ENCODE data around the gene CPED1. TPM values are rescaled to one million over a fixed set of nuclear protein-coding genes. Genes with fewer than 3 reads are reported as not detected.
"Not testable (repeated sequence)": the region's sequence is repeated elsewhere in the genome, so short reads cannot be mapped to it uniquely, and the experiment has no call there.

CPED1 gene
- total RNA-seq, 1 donor from 2014 or later = 2.1 TPM

DNA sequence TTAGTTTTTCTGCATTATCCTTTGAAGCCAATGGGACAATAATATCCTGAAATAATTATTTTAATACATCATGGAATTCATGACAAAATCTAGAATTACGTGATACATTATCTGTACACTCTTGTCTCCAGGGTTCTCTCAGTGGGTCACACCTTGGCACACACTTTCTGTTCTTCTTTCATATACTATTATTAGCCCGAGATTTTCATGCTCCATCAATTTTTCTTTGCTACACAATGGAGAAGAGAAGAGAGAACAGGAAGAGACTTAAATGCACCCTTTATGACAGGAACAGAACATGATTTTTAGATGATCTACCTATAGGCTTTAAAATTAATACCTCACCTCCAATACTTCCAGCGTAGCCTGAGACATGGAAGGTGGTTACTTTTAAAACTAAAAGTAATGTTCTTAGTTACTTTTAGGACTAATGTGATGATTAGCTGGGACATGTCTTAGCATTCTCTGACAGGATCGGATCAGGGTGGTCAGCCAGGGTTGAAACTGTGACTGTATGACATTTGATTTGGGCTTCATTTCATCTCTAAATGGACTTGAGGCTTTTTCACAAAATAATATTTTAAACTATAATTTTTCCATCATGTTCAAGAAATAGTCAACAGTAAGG lies 192.0 kb downstream of the CPED1 start:
- no peak for TF ChIP-seq CTCF (conservative IDR thresholded peaks at IDR 0.05; ENCODE audit: low read depth, low read length)
- no peak overlapping the region for H3K4me3 ChIP-seq (ENCODE audit: low read depth, low read length)
- DNase-seq (ENCODE audit: low read depth) = no peak

DNA sequence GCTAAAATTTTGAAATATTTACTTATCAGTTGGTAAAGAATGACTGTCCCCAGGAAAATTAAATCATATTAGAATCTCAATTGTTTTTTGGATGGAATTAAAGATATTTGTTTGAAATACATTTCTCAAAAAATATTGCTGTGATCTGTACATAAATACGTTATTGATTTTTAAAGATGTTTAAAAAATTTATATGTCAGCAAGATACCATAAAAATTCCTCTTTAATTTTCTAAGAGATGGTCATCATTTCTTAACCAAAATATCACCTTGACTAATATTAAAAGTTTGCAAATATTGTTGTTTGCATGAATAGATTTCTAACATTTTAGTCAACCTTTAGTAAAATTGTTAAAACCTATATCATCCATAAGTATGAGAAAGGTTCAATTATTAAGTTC lies 192.8 kb downstream of the CPED1 start:
- DNase-seq (ENCODE audit: low read depth) = no peak
- no peak overlapping the region for H3K4me3 ChIP-seq (ENCODE audit: low read depth, low read length)
- TF ChIP-seq CTCF (conservative IDR thresholded peaks at IDR 0.05; ENCODE audit: low read depth, low read length) = no peak

GRCh38 chr7:121182281-121182680 lies 193.8 kb downstream of the CPED1 start:
- H3K4me3 ChIP-seq (ENCODE audit: low read depth, low read length) = no peak overlapping the region
- no peak for DNase-seq (ENCODE audit: low read depth)
- no peak for TF ChIP-seq CTCF (conservative IDR thresholded peaks at IDR 0.05; ENCODE audit: low read depth, low read length)

GRCh38 chr7:121182902-121183301 lies 194.4 kb downstream of the CPED1 start:
- DNase-seq (ENCODE audit: low read depth) = no peak
- TF ChIP-seq CTCF (conservative IDR thresholded peaks at IDR 0.05; ENCODE audit: low read depth, low read length) = no peak
- no peak overlapping the region for H3K4me3 ChIP-seq (ENCODE audit: low read depth, low read length)

DNA sequence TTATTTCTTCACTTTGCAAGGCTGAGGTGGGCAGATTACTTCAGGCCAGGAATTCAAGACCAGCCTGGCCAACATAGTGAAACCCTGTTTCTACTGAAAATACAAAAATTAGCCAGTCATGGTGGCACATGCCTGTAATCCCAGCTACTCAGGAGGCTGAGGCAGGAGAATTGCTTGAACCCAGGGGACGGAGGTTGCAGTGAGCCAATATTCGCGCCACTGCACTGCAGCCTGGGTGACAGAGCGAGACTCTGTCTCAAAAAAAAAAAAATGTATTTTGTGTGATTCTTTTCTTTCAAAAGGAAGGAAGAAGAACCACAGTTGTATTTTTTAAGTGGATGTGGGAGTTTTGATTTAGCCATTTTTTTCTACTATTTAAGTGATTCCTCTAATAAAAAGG lies 195.4 kb downstream of the CPED1 start:
- not testable (repeated sequence) for DNase-seq (ENCODE audit: low read depth); H3K4me3 ChIP-seq (ENCODE audit: low read depth, low read length)

GRCh38 chr7:121186746-121187145 lies 198.2 kb downstream of the CPED1 start:
- no peak for TF ChIP-seq CTCF (conservative IDR thresholded peaks at IDR 0.05; ENCODE audit: low read depth, low read length)
- no peak for DNase-seq (ENCODE audit: low read depth)
- no peak overlapping the region for H3K4me3 ChIP-seq (ENCODE audit: low read depth, low read length)

DNA sequence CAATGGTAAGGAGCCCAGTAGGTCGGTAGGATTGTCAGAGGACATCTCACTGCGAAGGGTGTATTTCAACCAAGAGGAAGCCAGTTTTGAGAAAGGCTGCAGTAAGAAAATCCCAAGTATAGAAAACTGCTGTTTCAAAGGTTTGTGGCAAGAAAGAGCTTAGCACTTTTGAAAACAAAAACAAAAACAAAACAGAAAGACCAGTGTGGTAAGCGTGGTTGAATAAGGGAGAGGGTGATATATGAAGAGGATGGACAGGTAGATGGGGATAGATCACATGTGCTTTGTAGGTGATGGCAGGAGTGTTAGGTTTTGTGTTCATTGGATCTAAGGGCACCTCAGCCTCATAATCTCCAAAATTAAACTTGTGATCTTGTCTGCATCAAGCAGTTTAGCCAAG lies 198.7 kb downstream of the CPED1 start:
- TF ChIP-seq CTCF (conservative IDR thresholded peaks at IDR 0.05; ENCODE audit: low read depth, low read length) = no peak
- DNase-seq (ENCODE audit: low read depth) = no peak
- H3K4me3 ChIP-seq (ENCODE audit: low read depth, low read length) = no peak overlapping the region

Measured in epithelial cell of proximal tubule (primary cell).